Left cardiac atrium (tissue), 4 donors: ENCODE data around the gene ZNF181. TPM values are rescaled to one million over a fixed set of nuclear protein-coding genes. Genes with fewer than 3 reads are reported as not detected.
"Not testable (repeated sequence)": the region's sequence is repeated elsewhere in the genome, so short reads cannot be mapped to it uniquely, and the experiment has no call there.

Experiments
- ATAC-seq, 2 donors: fragments of 200-7000 bp; cut with Tn5 transposase; one replicate each; pipeline ENCODE4 v1.9.1; 2020; ENCODE audit warnings: mild to moderate bottlenecking in 2 of 2, moderate library complexity in 2 of 2
- DNase-seq: peaks from one replicate; pipeline ENCODE4 v3.0.0-alpha.2; 2020
- intact Hi-C, 2 donors: fragments of 100-400 bp; cut with DNase I; formaldehyde crosslinking; loops; one replicate each; pipeline versions ENCODE4 v1.14.1 to v1.15.1; 2022 to 2023
- long read RNA-seq: library from polyadenylated mRNA; unstranded; transcript quantifications from one replicate; pipeline ENCODE4 v2.0.0, GENCODE V29; 2021
- total RNA-seq, 2 donors: library from RNA; stranded (reverse); fragmentation: NEBNext Ultra II Directional; extraction: Animal tissue kit (Norgen Biotek cat#: 25700); gene quantifications; one replicate each; pipeline ENCODE4 v1.2.1, GENCODE V29; 2021
- donor health status: DM: no; HTN: yes; CAD: no.
- donor health status: DM: no; HTN: yes; CAD: no; lungs with severe emphysema.
- donor health status: DM: yes; HTN: yes; CAD: no.
- donor health status: Dilated cardiomyopathy.

Gene ZNF181
- 10 to 100 TPM; 17.1 to 19.9 TPM for total RNA-seq
- long read RNA-seq, partial matches to known transcripts = 0 of 34 reads
- long read RNA-seq, other reads (novel, unspliced or antisense) = 27 of 34 reads

- intact Hi-C loops = loop anchor here in 1 of 2 donors (2.0 to 5.0 kb wide), 3 partner anchors 39 to 193 kb away; partner anchors contain the start of genes SCGB2B2, ZNF30, ZNF302 and ZNF599
- ATAC-seq = peak; percentile 96 to 97
- peak; percentile 92 for DNase-seq
These were observed at the start of gene ZNF181 for GRCh38 chr19:34733746-34734536. Gene ZNF181 (plus strand): TSS chr19:34734243. CDS start chr19:34735038, 795 bp downstream.

GRCh38 chr19:34685266-34685665, 48.8 kb upstream of the ZNF181 start:
- ATAC-seq, DNase-seq, intact Hi-C loops: not testable (repeated sequence)

GRCh38 chr19:34686455-34686854, 47.6 kb upstream of the ZNF181 start:
- intact Hi-C loops = no loop called here
- ATAC-seq (no peak), DNase-seq (no peak)

- intact Hi-C loops = no loop called here
- no peak for DNase-seq
- no peak for ATAC-seq
These were observed 46.7 kb upstream of the ZNF181 start for GRCh38 chr19:34687348-34687747.

GRCh38 chr19:34688592-34688991, 45.5 kb upstream of the ZNF181 start:
- no peak for ATAC-seq
- DNase-seq = no peak
- intact Hi-C loops = no loop called here

- intact Hi-C loops = no loop called here
- DNase-seq (no peak), ATAC-seq (no peak)
These were observed 43.7 kb upstream of the ZNF181 start for GRCh38 chr19:34690372-34690771.

GRCh38 chr19:34692549-34692948, 41.5 kb upstream of the ZNF181 start:
- ATAC-seq (peak; percentile 40 to 63), DNase-seq (no peak)
- intact Hi-C loops = no loop called here

- ATAC-seq = no peak
- DNase-seq = no peak
- intact Hi-C loops = no loop called here
These were observed 26.4 kb upstream of the ZNF181 start for GRCh38 chr19:34707661-34708060.

- intact Hi-C loops = loop anchor here (1.0 to 5.0 kb wide), 3 partner anchors 73 to 215 kb away; no protein-coding TSS in a partner anchor
- no peak for DNase-seq
- ATAC-seq = no peak
These were observed 22.2 kb upstream of the ZNF181 start for GRCh38 chr19:34711890-34712289.

GRCh38 chr19:34712395-34713261, 21.4 kb upstream of the ZNF181 start:
- ATAC-seq = peak; percentile 72 to 74
- intact Hi-C loops = loop anchor here (1.0 to 5.0 kb wide), 3 partner anchors 74 to 215 kb away; no protein-coding TSS in a partner anchor
- DNase-seq = no peak

- DNase-seq = no peak
- intact Hi-C loops = loop anchor here (2.0 to 5.0 kb wide), 2 partner anchors 74 to 216 kb away; no protein-coding TSS in a partner anchor
- ATAC-seq = no peak
These were observed 20.8 kb upstream of the ZNF181 start for GRCh38 chr19:34713262-34713637.

GRCh38 chr19:34715357-34715756, 18.7 kb upstream of the ZNF181 start:
- DNase-seq (no peak), ATAC-seq (no peak)
- intact Hi-C loops = no loop called here

- no peak for ATAC-seq
- intact Hi-C loops = no loop called here
- DNase-seq = no peak
These were observed 11.7 kb upstream of the ZNF181 start for GRCh38 chr19:34722353-34722752.

- DNase-seq = no peak
- ATAC-seq = no peak
- intact Hi-C loops = no loop called here
These were observed 8.6 kb upstream of the ZNF181 start for GRCh38 chr19:34725400-34725799.

GRCh38 chr19:34731019-34731829, 2.8 kb upstream of the ZNF181 start:
- DNase-seq (peak; percentile 29), ATAC-seq (no peak)
- intact Hi-C loops = loop anchor here in 1 of 2 donors (5.0 kb wide), 1 partner anchor 54 kb away; the partner anchor contains the start of genes SCGB2B2 and ZNF302

GRCh38 chr19:34731964-34732363, 2.1 kb upstream of the ZNF181 start:
- intact Hi-C loops = loop anchor here in 1 of 2 donors (5.0 kb wide), 1 partner anchor 55 kb away; the partner anchor contains the start of genes SCGB2B2 and ZNF302
- DNase-seq = no peak
- no peak for ATAC-seq

GRCh38 chr19:34732612-34733211, 1.3 kb upstream of the ZNF181 start:
- no peak for ATAC-seq
- intact Hi-C loops = loop anchor here in 1 of 2 donors (5.0 kb wide), 1 partner anchor 55 kb away; the partner anchor contains the start of genes SCGB2B2 and ZNF302
- DNase-seq = peak; percentile 23

- intact Hi-C loops = loop anchor here in 1 of 2 donors (5.0 kb wide), 1 partner anchor 56 kb away; the partner anchor contains the start of genes SCGB2B2 and ZNF302
- peak; percentile 72 for DNase-seq
- peak; percentile 15 to 32 for ATAC-seq
These were observed 737 bp upstream of the ZNF181 start for GRCh38 chr19:34733266-34733745.
